SHP77 treated with DMSO at 0.1 percent for 48 hours (cell line): ENCODE measurements around the gene CEACAM19.
"Not testable (repeated sequence)": the region's sequence is repeated elsewhere in the genome, so short reads cannot be mapped to it uniquely, and the experiment has no call there.

Experiments
- DNase-seq: peaks from one replicate; lab custom pipeline; 2025; lab: John Stamatoyannopoulos, UW

CEACAM19 gene

DNA sequence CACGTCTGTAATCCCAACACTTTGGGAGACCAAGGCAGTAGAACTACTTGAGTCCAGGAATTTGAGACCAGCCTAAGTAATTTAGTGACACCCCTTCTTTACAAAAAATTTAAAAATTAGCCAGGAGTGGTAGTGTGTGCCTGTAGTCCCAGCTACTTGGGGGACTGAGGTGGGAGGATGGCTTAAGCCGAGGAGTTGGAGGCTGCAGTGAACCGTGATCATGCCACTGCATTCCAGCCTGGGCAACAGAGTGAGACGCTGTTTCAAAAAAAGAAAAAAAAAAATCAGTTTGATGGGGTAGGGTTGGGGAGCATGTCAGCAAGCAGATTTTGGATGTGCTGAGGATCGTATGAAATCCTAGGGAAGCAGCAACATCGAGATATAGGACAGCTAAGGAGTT is 4.2 kb downstream of the CEACAM19 start:
- no peak for DNase-seq

DNA sequence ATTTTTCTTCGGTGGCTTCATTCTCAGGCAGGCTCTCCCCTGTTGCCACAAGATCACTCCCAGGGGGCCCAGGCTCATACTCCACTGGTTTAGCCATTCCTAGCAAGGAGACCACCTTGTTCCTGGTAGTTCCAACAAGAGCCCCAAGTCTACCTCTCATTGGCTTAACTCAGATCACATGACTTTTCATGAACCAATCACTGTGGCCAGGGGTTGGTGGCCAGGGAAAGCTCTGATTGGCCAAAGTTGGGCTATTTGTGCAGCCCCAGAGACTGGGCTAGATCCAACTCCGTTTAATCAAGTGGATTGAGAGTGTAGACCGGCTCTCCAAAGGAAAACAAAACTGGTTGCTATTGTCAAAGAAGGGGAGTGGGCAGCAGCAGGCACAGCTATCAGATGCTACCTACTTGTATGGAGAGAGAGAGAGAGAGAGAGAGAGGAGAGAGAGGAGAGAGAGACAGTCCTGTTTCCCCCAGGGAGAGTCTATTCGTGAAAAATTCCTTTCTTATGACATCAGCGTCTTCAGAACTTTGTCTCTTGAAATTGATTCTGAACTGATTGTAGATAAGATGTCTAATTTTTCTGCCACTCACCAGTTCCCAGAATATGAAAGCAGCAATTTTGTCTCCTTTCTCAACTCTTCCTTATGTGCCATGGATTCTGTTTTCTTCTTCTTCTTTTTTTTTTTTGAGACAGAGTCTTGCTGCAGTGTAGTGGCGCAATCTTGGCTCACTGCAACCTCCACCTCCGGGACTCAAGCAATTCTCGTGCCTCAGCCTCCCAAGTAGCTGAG is 5.9 kb downstream of the CEACAM19 start:
- no peak for DNase-seq

DNA sequence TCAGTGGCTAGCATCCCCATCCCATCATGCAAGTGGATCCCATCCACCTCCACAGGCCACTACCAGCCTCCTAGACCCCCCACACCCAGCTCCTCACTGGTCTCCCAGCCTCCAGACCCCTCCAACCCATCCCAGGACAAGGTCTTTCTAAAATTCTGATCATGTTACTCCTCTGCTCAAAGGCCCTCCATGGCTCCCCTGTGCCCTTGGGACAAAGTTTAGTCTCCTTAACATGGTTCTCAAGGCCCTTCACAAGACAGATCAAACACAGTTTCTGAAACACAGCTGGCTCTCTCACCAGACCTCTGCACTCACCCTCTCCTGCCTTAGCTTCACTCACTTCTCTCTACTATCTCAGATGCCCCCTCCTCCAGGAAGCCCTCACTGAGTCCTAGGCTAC is 9.3 kb downstream of the CEACAM19 start:
- DNase-seq, result no peak

DNA sequence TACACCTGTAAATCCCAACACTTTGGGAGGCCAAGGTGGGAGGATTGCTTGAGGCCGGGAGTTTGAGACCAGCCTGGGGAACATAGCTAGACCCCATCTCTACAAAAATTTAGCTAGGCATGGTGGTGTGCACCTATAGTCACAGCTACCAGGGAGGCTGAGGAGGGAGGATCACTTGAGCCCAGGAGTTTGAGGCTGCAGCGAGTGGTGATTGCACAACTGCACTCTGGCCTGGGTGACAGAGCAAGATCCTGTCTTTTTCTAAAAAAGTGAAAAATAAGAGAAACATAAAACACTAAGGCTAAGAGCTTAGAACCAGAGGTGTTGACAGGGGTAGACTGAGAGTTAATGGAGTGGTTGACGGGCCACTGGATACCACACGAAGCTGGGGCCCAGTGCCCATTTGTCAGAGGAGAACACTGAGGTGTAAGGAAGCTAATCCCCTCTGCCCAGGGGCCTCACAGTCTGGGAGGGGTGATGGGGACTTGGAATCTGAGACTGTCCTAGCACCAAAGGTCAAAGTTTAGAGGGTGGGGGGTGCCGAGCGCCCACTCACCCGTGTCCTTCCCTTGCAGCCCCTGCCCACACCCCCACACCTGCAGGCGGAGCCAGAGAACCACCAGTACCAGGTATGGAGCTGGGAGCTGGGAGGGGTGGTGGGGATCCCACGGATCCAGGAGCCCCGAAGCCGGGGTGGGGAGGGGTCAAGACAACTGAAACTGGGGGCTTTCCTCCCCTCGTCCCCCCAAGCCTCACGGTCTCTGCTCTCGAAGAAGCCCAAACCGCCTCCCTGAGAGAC is 10.9 kb downstream of the CEACAM19 start:
- no peak for DNase-seq

DNA sequence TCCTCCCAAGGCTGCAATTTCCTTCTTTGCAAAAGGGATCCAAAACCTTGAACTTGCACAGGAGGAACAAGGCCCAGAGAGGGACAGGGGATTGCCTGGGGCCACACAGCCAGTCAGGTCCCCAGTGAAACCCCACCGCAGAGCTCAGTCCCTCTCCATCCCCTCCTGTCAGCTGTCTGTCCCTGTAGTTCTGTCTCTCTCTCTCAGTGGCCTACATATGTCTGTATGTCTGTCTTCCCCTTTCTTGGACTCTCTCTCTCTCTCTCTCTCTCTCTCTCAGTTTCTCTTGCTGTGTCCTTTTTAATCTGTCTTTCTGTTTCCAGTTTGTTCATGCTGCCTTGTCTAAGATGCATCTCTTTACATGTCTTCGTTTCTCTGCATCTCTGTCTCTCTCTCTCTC is 11.5 kb downstream of the CEACAM19 start:
- no peak for DNase-seq

DNA sequence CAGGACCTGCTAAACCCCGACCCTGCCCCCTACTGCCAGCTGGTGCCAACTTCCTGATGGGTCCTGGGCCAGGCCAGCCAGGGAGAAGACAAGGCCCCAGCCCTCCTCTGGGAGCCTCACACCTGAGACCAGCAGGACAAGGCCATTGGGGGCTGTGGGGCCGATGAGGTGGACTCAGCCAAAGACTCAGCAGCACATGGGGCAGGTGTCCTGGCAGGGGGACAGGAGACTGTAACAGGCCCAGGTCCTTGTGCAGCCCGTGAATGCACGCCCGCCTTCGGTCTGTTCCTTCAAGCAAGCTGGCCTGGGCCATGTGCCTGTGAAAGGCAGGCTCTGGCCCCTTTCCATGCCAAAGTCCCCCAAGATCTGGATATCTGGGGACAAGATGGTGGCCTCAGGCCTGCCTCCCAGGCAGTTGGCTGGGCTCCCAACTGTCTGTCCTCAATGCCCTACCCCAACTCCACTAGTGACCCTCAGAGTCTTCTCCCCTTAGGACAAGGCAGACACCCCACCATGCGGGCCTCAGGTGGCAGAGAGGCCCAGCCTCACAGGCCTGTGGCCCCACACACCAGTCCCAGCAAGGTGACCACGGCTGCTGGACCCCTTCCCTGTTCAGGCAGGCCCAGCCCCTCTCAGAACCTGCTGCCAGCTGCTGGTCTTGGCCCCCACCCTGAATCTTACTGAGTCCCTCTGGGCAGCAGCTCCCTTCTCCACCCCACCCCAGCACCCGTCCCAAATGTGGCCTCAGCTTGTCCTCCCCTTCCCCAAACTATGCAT is 12.3 kb downstream of the CEACAM19 start:
- no peak for DNase-seq

DNA sequence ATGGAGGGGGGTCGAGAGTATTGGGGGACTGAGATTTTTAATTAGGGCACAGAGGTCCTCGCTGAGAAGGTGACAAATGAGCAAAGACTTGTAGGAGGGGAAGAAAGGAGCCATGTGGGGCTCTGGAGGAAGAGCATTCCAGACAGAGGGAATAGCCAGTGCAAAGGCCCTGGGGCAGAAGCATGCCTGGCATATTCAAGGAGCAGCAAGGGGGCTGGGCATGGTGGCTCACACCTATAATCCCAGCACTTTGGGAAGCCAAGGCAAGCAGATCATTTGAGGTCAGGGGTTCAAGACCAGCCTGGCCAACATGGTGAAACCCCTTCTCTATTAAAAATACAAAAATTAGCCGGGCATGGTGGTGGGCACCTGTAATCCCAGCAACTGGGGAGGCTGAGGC is 13.1 kb downstream of the CEACAM19 start:
- DNase-seq, result not testable (repeated sequence)

DNA sequence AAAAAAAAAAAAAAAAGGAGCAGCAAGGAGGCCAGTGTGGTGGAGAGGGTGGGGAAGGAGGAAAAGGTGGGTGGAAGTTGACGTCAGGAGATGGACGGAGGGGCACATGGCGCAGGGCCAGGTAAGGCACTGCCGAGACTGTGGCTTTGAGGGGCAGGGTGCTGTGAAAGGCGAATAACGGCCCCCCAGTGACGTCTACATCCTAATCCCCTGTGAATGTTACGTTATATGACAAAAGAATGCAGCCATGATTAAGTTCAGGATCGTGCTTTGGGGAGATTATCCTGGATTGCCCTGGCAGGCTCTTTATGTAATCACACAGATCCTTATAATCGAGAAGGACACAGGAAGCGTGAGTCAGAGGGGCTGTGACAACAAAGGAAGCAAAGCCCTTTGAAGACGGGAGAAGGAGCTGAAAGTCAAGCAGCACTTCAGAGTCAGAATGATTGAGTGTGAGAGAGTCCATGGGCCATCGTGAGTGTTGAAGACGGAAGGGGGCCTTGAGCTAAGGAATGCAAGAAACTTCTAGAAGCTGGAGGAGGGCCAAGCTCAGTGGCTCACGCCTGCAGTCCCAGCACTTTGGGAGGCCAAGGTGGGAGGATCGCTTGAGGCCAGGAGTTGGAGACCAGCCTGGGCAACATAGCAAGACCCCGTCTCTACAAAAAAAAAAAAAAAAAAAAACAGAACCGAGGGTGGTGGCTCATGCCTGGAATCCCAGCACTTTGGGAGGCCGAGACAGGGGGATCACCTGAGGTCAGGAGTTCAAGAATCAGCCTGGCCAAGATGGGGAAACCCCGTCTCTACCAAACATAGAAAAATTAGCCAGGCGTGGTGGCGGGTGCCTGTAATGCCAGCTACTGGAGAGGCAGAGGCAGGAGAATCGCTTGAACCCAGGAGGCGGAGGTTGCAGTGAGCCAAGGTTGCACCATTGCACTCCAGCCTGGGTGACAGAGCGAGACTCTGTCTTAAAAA is 13.9 kb downstream of the CEACAM19 start:
- no peak for DNase-seq

DNA sequence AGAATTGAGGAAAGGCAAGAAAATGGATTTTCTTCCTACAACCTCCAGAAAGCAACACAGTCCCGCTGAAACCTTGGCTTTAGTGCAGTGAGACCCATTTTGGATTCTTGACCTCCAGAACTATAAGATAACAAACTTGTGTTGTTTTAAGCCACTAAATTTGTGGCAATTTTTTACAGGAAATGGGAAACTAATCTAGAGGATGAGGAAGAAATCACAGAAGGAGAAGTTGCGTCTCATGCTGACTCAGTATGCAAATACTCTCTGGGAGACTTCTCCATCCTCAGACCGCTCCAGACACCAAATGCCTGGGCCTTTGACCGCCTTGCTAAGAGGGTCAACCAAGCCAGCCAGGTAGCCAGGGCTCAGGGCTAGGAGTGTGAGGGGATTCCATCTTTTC is 14.6 kb downstream of the CEACAM19 start:
- DNase-seq, result no peak

DNA sequence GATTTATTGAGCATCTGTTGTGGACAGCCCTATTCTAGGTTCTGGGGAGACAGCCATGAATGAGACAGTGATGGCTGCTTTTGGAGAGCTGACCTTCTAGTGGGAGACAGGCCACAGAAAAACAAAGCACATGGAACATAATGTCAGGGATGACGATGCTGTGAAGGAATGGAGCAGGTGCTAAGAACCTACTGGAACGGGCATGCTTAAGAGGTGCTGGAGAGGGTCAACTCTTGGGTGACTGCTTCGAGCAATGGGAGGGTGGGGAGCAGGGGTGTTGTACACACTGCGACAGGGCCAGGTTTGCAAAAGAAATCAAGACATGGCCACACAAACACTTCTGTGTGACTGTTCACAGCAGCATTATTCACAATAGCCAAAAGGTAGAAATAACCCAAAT is 15.6 kb downstream of the CEACAM19 start:
- no peak for DNase-seq

DNA sequence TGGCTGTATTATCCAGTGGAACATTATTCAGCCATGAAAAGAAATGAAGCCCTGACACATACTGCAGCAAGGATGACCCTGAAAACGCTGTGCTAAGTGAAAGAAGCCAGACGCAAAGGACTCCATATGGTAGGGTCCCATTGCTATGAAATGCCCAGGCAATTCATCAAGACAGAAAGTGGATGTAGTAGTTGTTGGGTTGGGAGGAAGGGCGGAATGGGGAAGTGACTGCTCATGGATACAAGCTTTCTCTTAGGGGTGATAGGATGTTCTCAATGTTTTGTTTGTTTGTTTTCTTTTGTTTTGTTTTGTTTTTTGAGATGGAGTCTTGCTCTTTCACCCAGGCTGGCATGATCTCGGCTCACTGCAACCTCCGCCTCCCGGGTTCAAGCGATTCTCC is 16.6 kb downstream of the CEACAM19 start:
- no peak for DNase-seq

DNA sequence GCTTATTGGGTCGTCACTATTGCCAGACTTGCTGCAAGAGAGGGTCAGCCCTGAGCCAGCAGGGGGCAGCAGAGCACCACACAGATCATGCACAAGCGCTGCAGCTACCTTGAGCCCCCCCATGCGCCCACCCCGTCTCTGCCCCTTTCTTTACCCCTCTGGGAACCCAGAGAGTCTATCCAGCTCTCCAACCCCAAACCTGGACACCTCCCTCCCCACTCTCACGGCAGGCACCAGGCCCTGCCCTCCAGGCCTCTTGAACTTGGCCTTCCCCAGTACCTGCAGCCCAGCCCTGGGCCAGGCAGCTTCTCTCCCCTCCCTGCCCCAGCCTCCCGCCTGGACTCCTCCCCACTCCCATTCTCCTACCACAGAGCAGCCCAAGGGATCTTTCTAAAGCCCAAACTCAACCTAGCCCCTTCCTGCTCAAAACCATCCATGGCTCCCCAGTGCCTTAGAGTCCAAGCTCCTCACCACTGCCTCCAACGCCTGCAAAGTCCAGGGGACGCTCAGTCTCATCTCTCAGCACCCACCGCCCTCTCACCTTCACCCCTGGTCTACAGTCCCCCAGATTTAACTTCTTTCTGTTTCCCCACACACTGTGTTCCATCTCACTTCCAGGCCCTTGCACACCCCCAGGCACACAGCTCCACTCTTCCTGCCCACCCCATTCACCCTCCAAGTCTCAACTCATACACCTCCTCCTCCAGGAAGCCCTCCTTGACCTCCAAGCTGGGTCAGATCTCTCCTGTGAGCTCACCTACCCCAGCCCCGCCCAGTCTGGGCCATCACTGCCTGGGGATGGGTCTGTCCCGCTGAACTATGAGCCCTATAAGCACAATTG is 18.2 kb downstream of the CEACAM19 start:
- DNase-seq, result peak; percentile 27

DNA sequence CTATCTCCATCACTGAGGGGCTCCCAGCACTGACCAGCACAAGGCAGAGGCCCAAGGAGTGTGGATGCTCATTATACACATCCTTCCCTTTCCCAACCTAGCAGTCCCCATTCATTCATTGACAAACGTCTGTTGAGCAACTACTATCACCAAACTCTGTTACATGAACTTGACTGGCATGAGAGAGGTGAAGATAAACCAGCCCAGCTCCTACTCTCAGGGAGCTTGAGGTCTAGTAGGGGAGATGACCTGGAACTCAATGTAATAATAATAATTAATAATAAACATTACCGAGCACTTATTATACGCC is 18.8 kb downstream of the CEACAM19 start:
- no peak for DNase-seq

DNA sequence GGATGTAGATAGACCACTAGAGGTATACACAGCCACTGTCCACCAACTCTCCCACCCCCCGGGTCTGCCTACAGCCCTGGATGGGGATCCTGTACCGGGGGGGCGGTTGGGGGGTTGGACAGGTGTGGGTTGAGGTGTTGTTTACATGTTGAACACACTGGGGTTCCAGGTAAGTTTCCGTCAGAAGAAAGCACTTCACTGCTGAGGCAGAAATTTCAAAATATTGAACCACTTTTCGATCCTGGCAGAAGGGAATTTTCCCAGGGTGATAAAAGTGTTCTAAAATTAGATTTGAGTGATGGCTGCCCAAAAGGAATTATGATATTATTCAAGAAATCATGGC is 21.1 kb downstream of the CEACAM19 start:
- DNase-seq, result no peak

DNA sequence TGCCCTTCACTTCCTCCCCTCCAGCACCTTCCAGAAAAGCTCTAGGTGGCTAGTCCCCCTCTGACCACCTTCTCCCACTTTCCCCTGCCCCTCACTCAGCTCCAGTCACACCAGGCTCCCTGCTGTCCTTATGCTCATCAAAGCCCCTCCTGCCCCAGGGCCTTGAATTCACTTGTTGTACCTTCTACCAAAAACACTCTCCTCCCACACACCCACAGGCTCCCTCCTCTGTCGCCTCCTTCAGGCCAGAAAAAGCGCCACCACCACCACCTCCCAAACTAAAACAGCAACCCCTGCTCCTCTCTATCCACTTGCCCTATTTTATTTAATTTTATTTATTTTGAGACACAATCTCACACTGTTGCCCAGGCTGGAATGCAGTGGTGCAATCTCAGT is 22.9 kb downstream of the CEACAM19 start:
- DNase-seq, result no peak

DNA sequence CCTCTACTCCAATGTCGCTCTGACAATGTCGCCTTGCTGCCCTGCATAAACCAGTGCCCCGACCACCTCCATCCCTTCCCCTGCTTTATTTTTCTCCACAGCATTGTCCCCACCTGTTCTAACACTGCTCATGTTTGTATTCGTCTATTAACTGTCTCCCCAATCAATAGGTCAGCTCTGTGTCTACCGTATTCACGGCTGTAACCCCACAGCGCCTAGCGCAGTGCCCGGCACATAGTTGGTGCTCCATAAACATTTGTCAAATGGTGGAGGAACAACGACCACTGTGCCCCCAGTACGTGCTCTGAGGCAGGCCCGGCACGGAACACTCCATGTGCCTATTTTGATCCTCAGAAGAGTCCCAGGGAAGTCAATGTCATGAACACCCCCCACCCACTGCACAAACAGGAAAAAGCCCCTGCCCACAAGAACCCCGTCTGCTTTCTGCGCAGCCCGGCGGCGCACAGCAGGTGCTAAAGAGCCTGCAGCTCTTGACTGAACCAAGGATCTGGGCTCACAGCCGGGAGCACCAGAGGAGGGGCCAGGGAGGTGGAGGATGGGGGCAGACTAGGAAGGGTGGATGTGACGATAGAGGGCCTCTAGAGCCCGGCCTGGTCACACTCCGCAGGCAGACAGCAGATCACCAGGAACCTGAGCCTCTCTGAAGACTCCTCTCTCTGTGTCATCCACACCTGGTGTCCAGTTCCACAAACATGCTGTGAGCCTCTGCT is 25.8 kb downstream of the CEACAM19 start:
- DNase-seq, result peak; percentile 91

DNA sequence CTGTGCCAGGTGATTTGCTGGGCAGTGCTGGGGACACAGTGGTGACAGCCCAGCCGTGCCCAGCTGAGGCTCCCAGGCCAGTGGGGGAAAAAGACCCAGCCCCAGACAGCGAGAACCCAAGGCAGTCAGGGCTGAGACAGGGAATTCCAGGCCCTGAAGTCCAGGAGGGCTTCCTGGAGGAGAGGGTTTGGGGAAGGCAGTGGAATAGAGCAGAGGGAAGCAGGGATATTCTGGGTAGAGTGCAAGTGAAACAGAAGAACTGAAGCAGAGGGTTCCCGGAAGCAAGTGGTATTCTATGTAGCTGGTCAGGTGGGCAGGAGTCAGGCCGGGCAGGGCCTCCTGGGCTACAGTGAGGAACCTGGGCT is 26.4 kb downstream of the CEACAM19 start:
- DNase-seq, result no peak

DNA sequence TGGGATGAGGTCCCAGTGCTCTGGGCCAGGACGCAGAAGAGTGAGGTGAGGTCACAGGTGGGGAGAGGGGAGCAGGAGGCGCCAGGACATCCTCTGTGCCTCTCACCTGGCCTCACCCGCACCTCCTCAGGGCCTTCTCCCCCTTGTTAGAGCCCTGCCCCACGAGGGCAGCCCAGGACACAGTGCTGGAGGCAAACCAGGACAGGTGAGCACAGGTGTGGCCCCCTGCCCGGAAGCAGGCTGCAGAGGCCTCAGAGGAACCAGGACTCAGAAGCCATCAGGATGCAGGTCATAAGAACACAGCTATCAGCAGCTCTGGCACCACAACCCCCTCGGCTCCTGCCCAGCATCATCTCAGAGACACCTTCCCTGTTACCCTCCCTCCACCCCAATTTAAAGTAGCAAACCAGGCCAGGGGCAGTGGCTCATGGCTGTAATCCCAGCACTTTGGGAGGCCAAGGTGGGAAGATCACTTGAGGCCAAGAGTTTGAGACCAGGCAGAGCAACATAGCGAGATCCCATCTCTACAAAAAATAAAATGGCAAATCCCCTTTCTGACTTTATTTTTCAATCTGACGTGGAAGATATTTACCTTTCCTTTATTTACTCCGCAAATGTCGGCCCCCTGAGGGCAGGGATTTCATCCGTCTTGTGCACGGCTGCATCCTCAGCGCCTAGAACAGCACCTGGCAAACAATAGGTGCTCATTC is 27.4 kb downstream of the CEACAM19 start, which contains the start of gene CEACAM16:
Gene CEACAM16, plus strand, starts transcription at position 660 of the 710 bp plus-strand sequence. CDS start 2,306 bp downstream, outside the sequence.
- DNase-seq, result no peak

DNA sequence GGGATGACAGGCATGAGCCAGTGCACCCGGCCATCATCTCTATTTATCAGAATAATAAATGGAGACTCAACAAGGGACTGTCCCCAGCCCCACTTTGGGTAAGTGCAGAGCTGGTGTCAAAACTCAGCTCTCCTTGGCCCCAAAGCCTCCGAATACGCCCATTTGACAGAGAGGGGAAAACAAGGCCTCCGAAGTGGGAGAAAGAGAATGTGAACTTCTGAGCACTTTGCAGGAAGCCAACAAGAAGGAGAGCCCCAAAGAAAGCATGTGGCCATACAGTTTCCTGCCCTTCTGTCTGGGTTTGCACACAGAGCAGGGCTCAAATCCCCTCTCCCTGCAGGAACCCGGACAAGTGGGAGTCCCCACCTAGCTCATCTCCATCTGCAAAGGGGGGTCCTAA is 29.3 kb downstream of the CEACAM19 start:
- no peak for DNase-seq
